Spleen (tissue), 7 donors: Measurements from ENCODE around the gene DLEC1.

Source experiments
- POLR2A ChIP-seq, 3 donors: fragments of 450-650 bp; IDR thresholded peaks; one replicate each; pipeline ENCODE4 v1.5.1; 2017; ENCODE audit warnings: antibody characterized with exemption in 3 of 3, mild to moderate bottlenecking in 1 of 3
- POLR2AphosphoS5 ChIP-seq, 3 donors: sonication (generic); formaldehyde crosslinking; IDR thresholded peaks; one replicate each; pipeline ENCODE4 v1.5.1; 2017; ENCODE audit warnings: antibody characterized with exemption in 3 of 3
- TF ChIP-seq, protein P1 (sequence below), 11 experiments: fragments of 200-600 bp in 7 of 11; fragments of 450-650 bp in 4 of 11; sonication (generic) in 4 of 11; IDR thresholded peaks in 8 of 11; conservative IDR thresholded peaks in 3 of 11; 1 replicate in 7 of 11; 2 replicates in 4 of 11; pipeline versions ENCODE4 v1.4.0 to v1.8.0; 2016 to 2021; ENCODE audit warnings: antibody characterized with exemption in 11 of 11, inconsistent platforms in 4 of 11, mild to moderate bottlenecking in 1 of 11
- donor health status: DM: no; HTN: no; CAD: no; lungs with moderate emphysema.
- donor health status: DM: no; HTN: no; CAD: no.
- donor health status: DM: no; HTN: no; CAD: no.

DNA sequence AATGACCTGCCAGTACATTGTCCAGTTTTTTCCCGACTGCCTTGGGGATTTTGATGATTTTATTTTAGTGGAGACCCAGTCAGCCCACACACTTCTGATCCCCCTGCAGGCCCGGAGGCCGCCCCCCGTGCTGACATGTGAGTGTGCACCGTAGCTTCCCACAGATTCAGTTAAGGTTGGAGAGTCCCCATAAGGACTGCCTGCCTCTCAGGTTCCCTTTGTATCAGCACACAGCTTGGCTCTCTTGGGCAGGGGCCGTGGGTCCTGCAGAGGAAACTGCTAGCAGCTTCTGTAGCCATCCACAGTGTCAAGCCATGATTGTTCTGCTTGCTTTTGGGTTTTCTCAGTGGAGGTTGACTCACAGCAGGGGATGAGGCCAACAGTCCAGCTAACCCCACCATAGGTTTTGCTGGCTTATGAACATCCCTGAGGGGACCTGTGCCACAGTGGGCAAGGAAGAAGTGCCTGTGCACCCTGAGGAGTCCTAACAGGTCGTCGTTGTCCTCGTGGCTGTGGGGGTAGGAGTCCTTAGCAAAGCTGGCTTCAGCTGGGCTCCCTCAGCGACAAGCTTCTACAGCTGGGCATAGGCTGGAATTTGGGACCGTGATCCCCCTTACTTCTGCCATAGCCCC is 46.4 kb downstream of the DLEC1 start:
- no peak for TF ChIP-seq POLR2A (IDR thresholded peaks at IDR 0.05)
- TF ChIP-seq, protein P1, sequence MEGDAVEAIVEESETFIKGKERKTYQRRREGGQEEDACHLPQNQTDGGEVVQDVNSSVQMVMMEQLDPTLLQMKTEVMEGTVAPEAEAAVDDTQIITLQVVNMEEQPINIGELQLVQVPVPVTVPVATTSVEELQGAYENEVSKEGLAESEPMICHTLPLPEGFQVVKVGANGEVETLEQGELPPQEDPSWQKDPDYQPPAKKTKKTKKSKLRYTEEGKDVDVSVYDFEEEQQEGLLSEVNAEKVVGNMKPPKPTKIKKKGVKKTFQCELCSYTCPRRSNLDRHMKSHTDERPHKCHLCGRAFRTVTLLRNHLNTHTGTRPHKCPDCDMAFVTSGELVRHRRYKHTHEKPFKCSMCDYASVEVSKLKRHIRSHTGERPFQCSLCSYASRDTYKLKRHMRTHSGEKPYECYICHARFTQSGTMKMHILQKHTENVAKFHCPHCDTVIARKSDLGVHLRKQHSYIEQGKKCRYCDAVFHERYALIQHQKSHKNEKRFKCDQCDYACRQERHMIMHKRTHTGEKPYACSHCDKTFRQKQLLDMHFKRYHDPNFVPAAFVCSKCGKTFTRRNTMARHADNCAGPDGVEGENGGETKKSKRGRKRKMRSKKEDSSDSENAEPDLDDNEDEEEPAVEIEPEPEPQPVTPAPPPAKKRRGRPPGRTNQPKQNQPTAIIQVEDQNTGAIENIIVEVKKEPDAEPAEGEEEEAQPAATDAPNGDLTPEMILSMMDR (IDR thresholded peaks at IDR 0.05 in 8 of 11, conservative IDR thresholded peaks at IDR 0.05 in 3 of 11) = no peak
- TF ChIP-seq POLR2AphosphoS5 (IDR thresholded peaks at IDR 0.05) = no peak
